HG02870 (cell line): ENCODE data around the gene B4GALT6.
A peak's percentile ranks its signal among the peaks of the same experiment; 100 is the strongest.

Source experiments
- ATAC-seq: cut with Tn5 transposase; IDR thresholded peaks from one replicate; pipeline ENCODE4 v1.9.1; 2021; ENCODE audit warnings: mild to moderate bottlenecking, moderate library complexity; ENCODE audit not compliant: unreplicated experiment

Gene B4GALT6

DNA sequence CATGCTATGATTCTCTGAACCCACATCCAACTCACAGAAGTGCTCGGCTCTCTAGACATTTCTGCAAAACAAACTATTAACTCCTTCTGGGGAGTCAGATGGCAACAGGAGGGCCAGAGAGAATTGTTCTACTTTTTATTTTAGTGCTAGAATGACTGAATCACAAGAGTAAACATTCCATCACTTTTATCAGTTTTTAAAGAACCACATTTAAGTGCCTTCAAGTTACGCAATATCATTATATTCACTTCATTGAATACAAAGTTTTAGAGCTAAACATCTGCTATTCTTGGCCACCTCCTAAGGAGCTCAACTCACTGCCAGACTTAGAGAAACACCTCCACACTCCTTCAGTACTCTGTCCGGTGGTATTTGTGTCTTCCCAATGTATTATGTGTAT lies 22.4 kb downstream of the B4GALT6 start:
- ATAC-seq = no peak

DNA sequence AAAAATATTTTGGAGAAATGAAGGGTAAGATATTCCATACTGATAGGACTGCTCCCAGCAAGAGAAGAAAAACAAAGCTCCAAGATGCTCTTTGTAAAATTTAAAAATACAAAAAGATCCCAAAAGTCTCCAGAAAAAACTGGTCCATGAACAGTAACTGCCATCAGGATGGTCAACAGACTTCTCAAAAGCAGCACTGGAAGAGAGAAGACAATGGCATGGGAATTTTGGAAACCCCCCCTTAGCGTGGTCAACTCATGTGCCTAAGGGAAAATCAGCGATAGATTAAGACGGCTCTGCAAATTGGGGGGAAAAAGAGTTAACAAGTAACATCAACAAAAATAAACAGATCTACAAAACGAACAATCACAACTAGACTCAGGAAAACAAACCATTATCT lies 23.6 kb downstream of the B4GALT6 start:
- no peak for ATAC-seq

DNA sequence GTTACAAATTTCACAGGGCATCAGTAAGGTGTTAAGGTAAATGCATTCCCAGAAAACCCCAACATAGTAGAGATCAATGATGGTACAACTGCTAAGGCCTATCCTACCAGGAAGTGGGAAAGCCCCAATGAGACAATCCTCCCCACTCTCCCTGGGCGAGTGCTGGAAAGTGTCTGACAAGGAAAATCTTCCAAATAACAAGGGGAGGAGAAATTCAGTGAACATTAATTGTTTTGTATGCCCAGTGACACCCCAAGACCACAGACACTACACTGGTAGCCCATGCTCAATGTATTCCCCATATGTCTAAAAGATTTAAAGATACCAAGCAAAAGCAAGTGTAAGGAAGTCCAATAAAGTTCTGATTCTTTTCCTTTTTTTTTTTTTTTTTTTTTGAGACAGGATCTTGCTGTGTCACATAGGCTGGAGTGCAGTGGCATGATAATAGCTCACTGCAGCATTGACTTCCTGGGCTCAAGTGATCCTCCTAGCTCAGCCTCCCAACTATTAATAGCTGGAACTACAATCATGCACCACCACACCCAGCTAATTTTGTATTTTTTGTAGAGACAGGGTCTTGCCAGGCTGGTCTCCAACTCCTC lies 24.7 kb downstream of the B4GALT6 start:
- ATAC-seq = no peak

DNA sequence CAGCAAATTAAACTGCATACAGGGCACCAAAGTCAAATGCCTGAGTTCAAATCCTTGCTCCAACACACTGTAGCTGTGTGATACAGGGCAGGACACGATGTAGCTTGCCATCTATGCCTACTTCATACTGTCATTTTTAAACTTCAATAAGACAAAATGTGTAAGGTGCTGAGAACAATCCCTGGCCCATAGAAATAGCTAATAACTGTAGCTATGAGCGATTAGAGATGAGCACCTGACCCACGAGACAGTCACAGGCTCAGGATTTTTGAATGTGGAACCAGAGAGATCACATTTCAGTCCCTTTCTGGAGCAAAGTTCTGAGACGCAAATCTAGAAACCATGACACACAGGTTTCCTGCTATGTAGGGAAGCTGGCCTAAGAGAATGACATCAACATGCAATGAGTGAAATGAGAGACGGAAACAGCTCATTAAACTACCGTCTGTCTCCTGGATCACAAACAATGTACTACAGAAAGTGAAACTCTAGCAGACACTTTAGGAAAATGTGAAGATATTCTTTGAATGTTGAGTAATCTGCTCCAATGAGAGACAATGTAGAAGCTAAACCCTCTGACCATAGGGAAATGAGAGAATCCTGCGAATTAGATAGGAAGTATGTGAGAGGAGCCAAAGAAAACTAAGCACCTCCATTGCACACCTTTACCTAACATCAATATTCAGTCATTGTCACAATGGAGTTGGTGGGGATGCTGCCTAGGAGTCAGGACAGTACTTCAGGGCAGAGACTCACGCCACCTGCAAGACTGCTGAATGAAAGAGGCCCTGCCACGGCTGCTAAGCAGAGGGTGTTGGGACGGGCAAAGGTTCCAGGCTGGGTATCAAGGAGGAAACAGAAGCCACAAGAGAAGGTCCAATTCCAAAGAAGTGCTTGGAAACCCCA lies 25.5 kb downstream of the B4GALT6 start:
- peak; percentile 67 for ATAC-seq

DNA sequence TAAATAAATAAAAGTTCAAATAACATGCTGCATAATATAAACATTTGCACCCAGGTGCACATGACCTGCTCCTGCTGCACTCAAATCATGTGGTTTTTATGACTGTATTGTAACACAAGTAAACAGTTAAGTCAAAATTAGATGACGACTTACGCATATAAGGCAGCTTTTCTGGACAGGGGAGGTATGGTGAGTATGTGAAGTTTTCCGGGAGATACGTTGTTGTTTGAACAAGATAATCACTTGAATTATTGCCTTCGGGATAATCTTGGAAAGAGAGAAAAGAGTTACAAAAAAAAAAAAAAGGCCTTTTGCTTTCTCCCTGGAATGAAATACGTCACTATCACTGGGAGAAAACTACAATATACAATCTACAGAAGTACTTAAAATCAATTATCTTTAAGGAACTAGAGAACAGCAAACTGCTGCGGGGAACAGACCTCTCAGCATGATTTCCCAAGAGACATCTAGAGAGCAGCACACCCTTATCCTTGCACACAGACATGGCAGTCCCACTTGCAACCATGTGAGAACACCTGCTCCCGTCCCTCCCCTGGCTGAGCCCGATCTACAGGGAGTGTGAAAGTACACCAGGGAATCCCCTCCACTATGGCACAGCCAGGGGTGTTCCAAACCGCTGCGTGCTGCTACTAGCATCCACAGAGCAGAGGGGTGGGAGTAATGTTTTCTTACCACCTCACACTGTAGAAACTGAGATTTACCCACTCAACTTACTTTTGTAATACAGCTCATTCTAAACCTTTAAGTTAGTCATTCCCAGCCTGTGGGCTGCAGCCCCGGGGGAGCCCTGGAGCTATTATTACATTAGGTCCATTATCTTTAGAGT lies 26.3 kb downstream of the B4GALT6 start:
- peak; percentile 81 for ATAC-seq

DNA sequence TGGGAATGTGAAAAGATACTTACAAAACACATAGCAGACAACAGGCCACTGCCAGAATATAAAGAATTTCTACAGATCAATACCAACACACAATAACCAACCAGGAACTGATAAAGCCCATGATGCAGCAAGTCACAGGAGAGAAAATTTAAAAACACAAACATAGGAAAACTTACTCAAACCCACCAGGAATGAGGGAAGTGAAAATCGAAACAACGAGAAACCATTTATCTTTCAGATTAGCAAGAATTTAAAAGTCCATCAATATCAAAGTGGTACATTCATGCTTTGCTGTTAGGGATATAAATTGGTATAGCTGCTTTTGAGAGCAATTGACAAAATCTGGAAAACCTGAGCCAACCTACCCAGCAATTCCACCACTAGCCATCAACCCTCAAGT lies 27.6 kb downstream of the B4GALT6 start:
- no peak for ATAC-seq

DNA sequence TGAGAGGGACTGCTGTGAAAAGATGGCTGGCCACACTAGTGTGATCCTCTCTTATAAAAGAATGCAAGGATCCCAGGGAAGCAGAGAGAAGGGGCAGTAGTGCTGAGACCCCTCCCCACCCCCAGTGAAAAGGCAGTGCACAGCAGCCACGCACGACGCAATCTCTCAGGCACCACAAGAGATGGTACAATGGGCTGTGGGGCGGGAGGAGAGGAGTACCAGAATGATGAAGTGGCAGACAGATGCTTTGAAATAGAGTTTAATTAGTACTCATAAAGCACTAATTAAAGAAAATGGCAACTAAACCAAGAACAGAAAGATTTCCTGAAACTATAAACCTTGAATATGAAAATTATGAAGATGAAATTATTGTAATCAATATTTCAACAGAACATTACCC lies 29.0 kb downstream of the B4GALT6 start:
- no peak for ATAC-seq

DNA sequence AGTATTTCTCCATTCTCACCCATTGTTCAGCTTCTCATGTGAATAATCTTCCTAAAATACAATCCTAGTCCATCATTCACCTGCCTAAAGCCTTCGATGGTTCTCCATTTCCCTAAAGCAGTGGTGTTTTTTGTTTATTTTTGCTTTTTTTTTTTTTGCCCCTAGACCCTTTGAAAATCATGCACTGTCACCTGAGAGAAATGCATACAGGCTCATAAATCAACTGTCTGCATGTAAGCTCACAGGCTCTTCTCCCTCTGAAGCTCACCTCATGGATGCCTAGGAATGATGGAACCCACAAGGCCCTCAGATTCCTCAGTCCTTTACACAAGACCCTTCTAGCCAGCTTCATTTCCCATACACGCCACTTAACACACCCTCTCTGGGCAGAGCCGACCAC lies 31.5 kb downstream of the B4GALT6 start:
- no peak for ATAC-seq

DNA sequence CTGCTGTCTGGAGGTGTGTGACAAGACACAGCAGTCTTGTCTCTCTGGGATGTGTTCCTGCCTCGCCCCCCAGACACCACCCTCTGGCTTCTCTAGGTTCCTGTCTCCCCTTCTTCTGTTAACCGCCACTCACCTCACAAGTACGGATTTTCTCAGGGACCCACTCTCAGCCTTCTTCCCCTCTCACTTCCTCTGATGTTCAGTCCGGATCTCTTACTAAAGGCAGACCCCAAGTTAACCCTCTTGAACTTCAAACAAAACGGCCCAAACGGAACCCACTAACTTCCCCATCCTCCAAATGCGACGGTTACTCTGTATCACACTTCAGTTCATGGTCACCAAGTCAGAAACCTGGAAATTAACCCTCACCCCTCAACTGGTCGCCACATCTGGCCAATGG lies 32.0 kb downstream of the B4GALT6 start:
- no peak for ATAC-seq

DNA sequence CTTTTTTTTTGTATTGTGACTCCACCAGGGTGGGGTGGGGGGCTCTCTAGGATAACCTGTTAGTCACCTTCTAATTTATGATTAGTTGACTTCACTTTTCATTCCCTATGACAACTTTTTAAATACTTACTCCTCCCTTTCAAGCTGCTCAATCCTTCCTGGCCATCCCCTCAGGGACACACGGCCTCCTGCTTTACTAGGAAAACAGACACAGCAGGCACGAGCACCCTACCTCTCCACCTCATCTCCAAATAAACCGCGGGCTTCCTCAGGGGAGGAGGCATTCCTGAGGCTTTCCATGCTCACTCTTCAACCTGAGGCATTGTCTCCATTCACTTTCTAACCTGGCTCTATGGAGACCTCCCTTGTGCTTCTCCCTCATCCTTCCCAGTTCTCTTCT lies 33.0 kb downstream of the B4GALT6 start:
- no peak for ATAC-seq

DNA sequence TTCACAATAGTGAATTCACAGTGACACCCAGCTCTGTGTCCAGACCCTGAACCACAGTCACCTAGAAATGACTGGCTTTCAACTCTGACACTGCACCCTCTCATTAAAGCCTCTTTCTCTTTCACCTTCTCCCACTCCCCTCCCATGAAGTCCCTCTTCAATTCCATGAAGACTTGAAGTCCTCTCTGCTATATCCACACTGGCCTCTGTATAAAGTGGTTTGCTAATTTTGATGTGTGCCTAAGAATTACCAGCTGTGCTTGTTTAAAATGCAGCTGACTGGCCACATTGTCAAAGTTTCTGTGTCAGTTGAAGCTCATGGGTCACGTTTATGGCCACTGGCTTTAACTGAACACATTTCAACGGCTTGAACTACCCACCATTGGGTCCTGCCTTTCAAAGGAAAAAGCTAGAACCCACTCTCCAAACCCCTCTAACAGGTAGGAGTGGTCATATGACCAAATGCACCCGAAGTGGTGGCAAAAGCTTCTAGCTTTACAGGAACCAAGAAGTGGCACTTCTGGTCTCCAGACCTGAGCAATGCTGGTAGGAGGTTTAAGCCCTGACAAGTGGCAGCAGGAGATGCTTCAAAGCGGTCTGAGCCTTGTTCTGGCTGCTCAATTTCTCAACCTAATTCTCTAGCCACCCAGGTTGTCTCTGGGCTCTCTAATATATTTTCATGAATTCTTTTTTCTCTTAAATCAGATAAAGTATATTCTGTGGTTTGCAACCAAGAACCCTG lies 34.2 kb downstream of the B4GALT6 start:
- peak; percentile 48 for ATAC-seq

DNA sequence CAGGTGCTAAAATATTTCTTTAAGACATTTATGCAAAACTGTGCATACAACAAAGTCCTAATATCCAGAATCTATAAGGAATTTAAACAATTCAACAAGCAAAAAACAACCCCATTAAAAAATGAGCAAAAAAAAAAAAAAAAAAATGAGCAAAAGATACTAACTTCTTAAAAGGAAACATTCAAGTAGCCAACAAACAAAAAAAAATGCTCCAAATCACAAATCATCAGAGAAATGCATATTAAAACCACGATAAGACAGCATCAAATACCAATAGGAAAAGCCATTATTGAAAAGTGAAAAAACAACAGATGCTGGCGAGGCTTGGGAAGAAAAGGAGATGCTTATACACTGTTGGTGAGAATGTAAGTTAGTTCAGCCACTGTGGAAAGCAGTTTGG lies 34.9 kb downstream of the B4GALT6 start:
- no peak for ATAC-seq

DNA sequence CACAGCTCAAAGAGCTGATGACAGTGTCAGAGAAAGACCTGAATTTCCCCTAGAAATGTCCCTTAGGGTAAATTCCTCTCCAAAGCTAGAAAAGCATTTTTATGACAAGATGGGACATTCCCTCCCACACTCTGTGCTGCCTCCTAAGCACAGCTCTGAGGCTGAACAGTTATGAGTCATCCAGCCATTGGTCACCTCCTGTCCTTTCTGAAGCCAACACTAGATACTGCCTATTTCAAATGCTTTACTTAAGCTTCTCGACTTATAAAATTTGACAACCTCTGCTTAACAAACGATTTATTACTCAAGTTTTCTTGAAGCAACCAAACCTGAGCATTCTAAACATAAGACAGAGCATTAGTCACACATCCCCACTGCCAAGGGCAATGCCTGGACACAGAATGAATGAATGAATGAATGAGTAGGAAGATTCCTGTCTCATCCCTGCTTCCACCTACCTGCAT lies 35.4 kb downstream of the B4GALT6 start:
- ATAC-seq = peak; percentile 64

DNA sequence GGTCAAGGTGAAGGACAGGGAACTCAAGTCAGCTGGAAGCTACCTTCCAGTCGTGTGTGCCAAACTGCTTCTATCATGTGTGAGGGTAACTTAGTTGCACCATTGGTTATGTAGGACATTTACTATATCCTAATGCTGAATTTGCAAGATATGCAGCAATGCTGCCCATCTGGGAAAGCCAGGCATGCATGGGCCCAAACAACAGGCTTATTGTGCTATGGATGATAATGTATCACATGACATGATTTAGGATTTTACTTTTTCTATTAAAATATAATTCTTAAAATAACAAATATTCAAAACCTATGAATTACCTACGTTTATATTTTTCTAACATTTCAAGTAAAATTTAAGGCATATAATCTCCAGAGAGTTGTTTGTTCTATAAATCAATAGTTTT lies 35.9 kb downstream of the B4GALT6 start:
- ATAC-seq = no peak

DNA sequence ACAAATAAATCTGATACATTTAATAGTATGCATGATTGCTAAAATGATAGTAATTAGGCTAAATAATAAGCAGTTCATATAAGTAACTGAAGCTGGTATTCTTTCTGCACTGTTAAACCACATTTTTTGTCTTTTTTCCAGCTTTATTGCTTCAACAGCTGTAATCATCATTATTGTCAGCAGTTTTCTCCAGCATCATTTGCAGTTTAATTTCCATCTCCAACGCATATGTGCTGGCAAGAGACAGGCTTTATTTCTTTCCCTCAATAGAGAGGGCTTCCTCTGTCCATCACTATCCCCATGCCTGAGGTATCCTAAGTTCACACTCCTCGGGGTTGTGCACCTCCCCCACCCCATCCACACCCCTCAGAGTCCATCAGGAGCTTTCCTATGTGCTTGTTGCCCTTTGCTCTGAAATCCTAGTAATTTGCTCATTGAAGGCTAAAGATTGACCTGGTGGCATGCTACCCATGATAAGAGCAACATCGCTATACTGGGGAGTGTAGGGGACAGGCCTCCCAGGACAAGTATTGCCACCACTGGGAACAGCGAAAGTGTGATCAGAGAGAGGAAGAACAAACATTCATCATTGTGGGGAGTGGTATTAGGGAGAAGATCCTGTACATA lies 37.1 kb downstream of the B4GALT6 start:
- ATAC-seq = no peak

DNA sequence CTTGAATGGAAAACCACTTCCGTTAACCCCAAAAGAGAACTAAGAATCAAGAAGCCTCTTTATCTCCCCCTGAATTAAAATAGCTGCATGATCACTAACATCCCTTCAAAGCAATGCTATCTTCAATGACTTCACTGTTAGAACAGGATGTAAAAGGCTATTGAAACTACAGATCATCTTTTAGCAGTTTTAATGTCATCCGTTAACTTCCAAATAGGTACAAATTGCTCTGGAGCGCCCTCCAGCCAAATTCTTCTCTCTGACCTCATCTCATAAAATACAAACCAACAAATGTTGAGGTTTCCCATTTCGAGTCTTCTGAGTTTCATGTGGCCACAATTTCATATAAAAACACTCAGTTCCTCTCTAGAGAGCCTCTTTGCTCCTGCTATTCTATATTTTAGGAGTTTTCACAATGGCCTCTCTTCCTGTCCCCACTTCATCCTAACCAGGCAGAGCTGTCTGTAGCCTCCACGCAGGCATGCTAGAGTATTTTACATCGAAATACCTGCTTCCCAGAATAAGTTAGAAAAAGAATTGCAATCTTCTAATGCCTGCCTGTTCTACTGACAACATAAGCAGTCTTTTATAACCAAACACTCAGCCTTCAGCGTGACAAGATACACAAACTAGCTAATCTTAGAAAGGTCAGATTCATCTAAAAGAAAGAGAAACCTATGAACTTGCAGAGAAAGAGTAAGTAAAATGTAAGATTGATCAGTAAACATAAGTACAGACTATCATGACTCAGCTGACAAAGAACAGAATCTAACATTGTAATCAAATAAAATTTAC lies 37.9 kb downstream of the B4GALT6 start:
- ATAC-seq = peak; percentile 30

DNA sequence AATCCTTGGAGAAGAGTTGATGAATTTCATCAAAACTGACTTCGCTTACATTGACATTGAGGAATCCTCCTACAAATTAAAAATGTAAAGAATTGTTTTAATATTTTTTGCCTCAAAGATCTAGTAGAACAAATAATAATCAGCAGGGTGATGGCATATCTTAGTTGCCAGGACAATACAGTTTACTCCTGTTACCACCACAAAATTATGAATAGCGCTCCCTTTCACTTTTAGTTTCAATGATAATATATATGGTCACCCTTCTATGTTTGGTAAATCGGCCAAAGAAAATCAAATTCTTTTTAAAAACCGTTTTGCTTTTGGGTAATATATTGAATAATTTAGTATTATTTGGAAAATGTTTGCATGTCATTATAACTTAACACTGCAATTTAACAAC lies 39.0 kb downstream of the B4GALT6 start:
- no peak for ATAC-seq

DNA sequence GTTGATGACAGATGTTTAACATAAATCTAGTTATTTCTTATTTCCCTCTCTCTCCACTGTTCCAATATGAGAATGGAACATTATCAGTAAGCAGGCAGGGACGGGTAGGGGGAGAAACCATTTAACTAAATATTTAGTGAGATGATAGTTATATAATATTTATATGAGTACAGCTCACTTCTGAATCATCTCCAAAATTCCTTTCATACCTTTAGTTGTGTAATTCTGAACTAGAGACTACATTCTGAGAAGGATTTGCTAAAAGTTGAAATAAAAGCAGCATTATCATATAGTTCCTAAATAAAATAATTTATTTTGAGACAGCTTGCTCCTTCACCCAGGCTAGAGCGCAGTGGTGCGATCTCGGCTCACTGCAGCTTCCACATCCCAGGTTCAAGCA lies 41.4 kb downstream of the B4GALT6 start:
- no peak for ATAC-seq

DNA sequence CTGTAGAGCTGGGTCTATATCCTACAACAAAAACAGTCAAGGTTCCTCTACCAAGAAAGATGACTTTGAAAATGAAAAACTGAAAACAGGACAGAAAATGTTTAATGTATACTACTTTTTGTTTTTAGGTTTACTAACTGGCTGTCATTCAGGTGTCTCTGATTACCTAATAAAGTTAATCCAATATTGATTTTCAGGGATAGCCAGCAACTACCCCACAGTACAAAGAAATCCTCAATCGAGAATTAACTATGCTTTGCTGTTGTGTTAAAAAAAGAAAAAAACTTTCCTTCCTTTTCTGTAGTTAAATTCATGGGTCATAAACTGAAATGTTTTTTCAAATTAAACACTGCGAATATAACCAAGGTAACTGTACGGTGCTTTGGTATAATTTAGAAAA lies 46.9 kb downstream of the B4GALT6 start:
- ATAC-seq = no peak

DNA sequence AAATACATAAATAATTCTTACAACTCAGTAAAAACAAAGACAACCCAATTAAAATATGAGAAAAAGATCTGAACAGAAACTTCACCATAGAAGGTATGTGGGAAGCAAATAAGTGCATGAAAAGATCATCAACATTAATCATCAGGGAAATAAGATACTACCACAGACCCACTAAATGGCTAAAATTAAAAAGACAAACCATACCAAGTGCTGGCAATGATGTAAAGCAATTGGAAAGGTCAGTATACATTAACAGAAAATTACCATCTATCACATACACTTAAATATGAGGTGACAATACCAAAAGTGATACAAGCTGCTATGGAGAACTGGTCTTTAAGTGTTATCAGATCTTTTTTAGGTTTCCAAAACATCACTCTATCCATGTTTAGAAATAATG lies 48.0 kb downstream of the B4GALT6 start:
- no peak for ATAC-seq
